Keratinocyte (primary cell): Measurements from ENCODE around the gene KRT7.

Experiments
- EZH2 ChIP-seq: IDR thresholded peaks from one replicate; pipeline ENCODE4 v1.6.1; 2012; ENCODE audit warnings: inconsistent platforms, mild to moderate bottlenecking, low read length, moderate library complexity
- TF ChIP-seq, protein P1 (sequence below), 3 experiments: IDR thresholded peaks in 1 of 3; conservative IDR thresholded peaks in 1 of 3; optimal IDR thresholded peaks in 1 of 3; 2 replicates in 2 of 3; 3 replicates in 1 of 3; pipeline versions ENCODE3 to v1.5.1; 2011; ENCODE audit warnings: low read length in 3 of 3, mild to moderate bottlenecking in 3 of 3, moderate library complexity in 2 of 3, control low read depth in 1 of 3, inconsistent platforms in 1 of 3; ENCODE audit not compliant: insufficient read depth in 2 of 3; ENCODE audit errors: extremely low read depth in 1 of 3

DNA sequence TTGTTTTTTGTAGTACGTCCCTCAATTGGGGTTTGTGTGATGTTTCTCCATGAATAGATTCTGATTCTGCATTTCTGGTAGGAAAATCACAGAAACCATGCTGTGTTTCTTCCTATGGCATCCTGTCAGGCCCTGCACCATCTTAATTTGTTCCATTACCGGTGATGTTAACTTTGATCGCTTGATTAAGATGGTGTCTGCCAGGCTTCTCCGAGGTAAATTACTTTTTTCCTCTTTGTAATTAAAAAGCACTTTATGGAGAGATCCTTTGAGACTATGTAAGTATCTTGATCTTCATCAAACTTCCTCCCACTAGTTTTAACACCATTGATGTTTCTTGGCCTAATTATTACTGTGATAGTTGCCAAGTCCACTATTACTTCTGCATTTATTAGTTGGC is 15.0 kb upstream of the KRT7 start:
- TF ChIP-seq, protein P1, sequence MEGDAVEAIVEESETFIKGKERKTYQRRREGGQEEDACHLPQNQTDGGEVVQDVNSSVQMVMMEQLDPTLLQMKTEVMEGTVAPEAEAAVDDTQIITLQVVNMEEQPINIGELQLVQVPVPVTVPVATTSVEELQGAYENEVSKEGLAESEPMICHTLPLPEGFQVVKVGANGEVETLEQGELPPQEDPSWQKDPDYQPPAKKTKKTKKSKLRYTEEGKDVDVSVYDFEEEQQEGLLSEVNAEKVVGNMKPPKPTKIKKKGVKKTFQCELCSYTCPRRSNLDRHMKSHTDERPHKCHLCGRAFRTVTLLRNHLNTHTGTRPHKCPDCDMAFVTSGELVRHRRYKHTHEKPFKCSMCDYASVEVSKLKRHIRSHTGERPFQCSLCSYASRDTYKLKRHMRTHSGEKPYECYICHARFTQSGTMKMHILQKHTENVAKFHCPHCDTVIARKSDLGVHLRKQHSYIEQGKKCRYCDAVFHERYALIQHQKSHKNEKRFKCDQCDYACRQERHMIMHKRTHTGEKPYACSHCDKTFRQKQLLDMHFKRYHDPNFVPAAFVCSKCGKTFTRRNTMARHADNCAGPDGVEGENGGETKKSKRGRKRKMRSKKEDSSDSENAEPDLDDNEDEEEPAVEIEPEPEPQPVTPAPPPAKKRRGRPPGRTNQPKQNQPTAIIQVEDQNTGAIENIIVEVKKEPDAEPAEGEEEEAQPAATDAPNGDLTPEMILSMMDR (optimal IDR thresholded peaks at IDR 0.05 in 1 of 3, IDR thresholded peaks at IDR 0.05 in 1 of 3, conservative IDR thresholded peaks at IDR 0.05 in 1 of 3; ENCODE audit: extremely low read depth in 1 of 3, insufficient read depth in 2 of 3, low read length in 3 of 3) = no peak
- no peak for TF ChIP-seq EZH2
